Activated naive CD8-positive, alpha-beta T cell (primary cell): ENCODE measurements around the gene ACVR1B.
A peak's percentile ranks its signal among the peaks of the same experiment; 100 is the strongest.

Source experiments
- H3K27ac Mint-ChIP-seq: one replicate; pipeline ENCODE4 v1.8.0; 2021; ENCODE audit warnings: mixed read lengths
- H3K27me3 Mint-ChIP-seq: one replicate; pipeline ENCODE4 v1.8.0; 2021; ENCODE audit warnings: mixed read lengths
- H3K36me3 Mint-ChIP-seq: one replicate; pipeline ENCODE4 v1.8.0; 2021; ENCODE audit warnings: mixed read lengths
- H3K4me1 Mint-ChIP-seq: one replicate; pipeline ENCODE4 v1.8.0; 2021; ENCODE audit warnings: low read depth, mixed read lengths
- H3K4me3 Mint-ChIP-seq: one replicate; pipeline ENCODE4 v1.8.0; 2021; ENCODE audit warnings: mild to moderate bottlenecking, mixed read lengths
- H3K9me3 Mint-ChIP-seq: one replicate; pipeline ENCODE4 v1.8.0; 2021; ENCODE audit warnings: low read depth, mixed read lengths

The ACVR1B gene

DNA sequence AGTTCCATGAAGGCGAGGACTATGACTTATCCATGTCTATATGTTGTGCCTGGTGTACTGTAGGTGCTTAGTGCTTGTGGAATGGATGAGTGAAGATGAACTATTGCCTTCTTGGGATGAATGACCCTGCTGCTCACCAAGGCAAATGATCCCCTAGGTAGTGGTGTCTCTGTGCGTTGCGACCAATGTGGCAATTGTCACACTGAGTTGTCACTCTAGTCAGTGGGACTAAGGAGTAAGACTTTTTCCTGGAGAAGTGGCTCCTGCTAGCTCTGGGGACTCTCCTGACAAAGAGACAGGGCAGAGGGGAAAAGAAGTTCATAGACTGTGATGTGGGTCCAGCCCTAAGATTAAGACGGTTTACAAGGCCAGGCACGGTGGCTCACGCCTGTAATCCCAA is 3.4 kb upstream of the ACVR1B start:
- H3K27me3 Mint-ChIP-seq = peaks cover 1% of the 10 kb centered on the region
- H3K9me3 Mint-ChIP-seq = peaks cover 5% of the 10 kb centered on the region
- no peak overlapping the region for H3K4me3 Mint-ChIP-seq
- H3K36me3 Mint-ChIP-seq = peaks cover 7% of the 10 kb centered on the region
- H3K27ac Mint-ChIP-seq = no peak overlapping the region
- peaks cover 14% of the 10 kb centered on the region for H3K4me1 Mint-ChIP-seq

DNA sequence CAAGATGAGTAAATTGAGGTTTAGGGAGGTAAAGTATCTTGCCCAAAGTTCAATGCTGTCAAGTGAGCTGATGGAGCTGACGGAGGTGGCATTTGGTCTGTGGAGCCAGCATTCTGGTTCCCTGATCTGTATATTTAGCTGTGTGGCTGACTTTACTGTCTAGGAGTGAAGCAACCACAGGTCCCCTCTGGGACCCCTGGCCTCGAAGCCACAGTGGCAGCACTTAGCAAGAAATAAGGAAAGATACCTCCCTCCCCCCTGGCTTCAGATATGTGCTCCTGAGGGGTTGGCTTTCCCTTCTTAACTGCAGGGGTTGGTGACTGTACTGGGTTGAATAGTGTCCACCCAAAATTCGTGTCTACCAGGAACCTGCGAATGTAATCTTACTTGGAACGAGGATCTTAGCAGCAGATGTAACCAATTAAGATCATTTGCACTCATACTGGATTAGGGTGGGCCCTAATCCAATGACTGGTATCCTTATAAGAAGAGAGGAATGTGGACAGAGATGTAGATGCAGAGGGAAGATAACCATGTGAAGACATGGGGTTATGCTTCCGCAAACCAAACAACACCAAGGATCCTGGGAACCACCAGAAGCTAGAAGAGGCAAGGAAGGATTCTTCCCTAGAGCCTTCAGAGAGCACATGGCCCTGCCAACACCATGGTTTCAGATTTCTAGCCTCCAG is 2.0 kb upstream of the ACVR1B start:
- Mint-ChIP-seq H3K27ac (no peak overlapping the region), H3K27me3 (no peaks in the 10 kb centered on the region), H3K4me3 (peak overlapping the region; percentile 42), H3K4me1 (peaks cover 28% of the 10 kb centered on the region), H3K36me3 (peaks cover 3% of the 10 kb centered on the region), H3K9me3 (peaks cover 3% of the 10 kb centered on the region)

DNA sequence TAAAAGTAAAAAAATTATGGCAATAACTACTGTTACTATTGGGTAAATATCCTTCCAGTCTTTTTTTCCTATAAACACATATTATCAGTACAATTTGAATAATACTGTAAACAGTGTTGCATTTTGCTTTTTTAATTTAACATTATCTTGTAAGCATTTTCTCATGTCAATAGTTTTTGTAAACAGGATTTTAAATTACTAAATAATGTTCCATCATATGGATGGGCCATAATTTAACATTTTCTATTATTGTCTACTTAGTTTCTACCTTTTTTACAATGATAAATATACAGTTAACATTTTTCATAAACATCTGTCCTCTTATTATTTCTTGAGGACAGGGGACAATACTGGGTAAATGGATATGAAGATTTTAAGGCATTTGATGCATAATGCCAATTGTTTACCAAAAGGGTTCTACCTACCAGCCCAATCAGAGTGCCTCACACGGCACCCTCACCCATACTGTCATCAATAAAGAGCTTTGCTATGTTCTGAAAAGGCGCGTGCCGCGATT is 759 bp upstream of the ACVR1B start:
- peaks cover 40% of the 10 kb centered on the region for H3K4me1 Mint-ChIP-seq
- no peaks in the 10 kb centered on the region for H3K36me3 Mint-ChIP-seq
- peak overlapping the region; percentile 97 for H3K4me3 Mint-ChIP-seq
- H3K27me3 Mint-ChIP-seq = no peaks in the 10 kb centered on the region
- no peaks in the 10 kb centered on the region for H3K9me3 Mint-ChIP-seq
- H3K27ac Mint-ChIP-seq = peak overlapping the region; percentile 74

DNA sequence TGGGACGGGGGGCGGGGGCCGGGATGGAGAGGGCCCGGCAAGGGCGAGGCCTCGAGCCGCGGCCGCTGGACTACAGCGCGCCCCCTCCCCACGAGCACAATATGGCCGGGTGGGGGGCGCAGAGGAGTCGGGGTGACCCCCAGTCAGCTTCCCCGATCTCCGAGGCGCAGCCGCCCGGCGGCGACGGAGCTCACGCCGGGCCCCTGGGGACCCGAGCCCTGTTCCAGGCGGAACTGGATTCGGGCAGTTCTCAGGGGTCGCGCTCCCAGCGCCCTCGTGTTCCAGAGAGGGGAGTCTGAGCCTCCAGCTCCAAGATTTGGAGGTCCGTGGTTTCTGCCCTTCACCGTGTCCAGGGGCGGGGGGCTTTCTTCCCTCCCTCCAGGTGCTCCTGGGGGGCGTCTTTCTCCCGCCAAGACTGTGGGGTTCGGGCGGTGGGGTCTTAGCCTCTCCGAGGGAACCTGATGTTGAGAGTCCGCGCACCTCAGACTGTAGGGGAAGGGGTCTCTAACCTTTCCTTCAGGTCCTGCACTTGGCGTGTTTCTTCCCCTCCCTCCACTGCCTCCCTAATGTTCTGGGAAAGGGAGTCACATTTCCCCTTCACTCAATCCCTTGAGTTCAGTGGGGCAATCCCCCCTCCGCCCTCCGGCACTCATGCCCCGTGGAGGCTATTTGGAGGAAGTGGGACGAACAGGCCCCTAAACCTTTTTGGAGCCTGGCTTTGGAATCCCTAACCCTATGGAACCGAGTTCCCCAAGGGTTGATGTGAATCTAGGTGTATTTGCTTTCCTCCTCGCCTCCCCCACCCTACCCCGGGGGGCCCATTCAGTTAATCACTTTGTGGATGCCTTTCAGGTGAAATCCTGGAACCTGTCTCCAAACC is 584 bp downstream of the ACVR1B start:
- Mint-ChIP-seq H3K4me3 (peak overlapping the region; percentile 69), H3K27ac (peak overlapping the region; percentile 61), H3K9me3 (no peaks in the 10 kb centered on the region), H3K27me3 (no peaks in the 10 kb centered on the region), H3K36me3 (no peaks in the 10 kb centered on the region), H3K4me1 (peaks cover 46% of the 10 kb centered on the region)

DNA sequence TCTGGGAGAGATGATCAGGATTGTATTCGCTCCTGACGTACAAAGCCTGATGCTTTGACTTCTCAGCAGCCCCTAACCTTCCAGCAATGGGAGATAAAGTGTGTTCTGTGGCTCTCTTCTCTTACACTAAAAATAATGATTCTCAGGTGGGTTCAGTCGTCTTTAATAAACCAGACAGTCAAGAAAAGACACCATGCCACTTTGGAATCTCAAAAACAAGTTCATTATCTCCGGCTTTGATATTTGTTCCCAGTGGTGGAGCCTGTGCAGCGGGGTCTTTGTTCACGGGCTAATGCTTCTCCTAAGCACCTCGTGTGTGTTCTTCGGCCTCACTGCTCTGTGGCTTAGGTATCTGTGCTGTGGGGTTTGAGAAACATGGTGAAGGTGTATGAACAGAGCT is 1.6 kb downstream of the ACVR1B start:
- Mint-ChIP-seq H3K36me3 (no peaks in the 10 kb centered on the region), H3K9me3 (no peaks in the 10 kb centered on the region), H3K4me1 (peaks cover 51% of the 10 kb centered on the region), H3K27me3 (no peaks in the 10 kb centered on the region), H3K27ac (peak overlapping the region; percentile 36), H3K4me3 (peak overlapping the region; percentile 69)

DNA sequence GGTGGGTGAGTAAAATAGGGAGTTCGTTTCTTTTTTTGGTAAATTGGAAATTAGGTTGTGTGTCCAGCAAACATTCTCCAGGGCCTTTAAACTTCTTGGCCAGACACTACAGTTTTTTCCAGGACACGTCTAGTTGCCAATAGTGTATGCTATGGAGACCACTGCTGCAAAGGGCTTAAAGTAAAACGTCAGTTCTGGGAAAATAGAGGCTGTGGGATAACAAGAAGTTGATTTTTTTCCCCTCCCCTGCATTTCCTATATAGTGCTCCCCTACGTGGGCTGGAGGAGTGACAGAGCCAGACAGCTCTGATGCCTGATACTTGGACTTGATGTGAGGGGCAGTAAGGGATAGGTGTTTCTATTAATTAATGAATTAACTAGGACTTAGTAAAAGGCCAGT is 2.4 kb downstream of the ACVR1B start:
- no peaks in the 10 kb centered on the region for H3K36me3 Mint-ChIP-seq
- H3K9me3 Mint-ChIP-seq = no peaks in the 10 kb centered on the region
- H3K4me3 Mint-ChIP-seq = peak overlapping the region; percentile 69
- no peaks in the 10 kb centered on the region for H3K27me3 Mint-ChIP-seq
- H3K4me1 Mint-ChIP-seq = peaks cover 52% of the 10 kb centered on the region
- H3K27ac Mint-ChIP-seq = peak overlapping the region; percentile 56

DNA sequence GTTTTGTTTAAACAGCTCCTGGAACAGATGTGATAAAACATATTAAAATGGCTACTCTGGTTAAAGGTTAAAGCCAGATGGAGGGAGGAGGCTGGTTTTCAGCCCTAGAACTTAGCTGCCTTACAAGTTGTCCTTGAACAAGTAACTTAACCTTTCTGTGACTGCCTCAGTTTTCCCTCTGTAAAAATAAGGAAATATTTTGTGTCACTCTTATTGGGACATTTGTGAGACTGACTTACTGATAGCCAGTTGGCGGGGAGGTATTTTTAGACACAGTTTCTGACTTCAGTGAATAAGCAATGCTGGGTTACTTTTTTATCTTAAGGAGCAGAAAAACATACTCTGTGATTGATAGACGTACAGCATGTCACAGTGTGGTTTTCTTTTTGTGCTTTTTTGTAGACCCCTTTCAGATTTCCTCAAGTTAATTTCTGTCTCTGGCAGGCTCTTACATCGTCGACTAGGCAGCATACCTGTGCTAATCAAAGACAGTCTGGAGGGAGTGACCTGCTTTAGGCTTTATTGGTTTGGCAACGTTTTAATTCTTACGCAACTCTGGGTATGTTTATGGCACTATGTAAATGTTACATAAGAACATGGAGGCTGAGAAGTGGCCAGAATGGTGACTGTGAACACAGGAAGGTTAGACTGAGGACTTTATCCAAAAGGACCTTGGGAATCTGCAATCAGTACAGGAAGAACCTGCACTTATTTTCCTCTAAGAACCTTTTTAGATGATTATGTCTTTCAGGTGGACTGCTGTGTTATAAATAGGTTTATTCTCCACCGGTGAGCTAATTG is 3.3 kb downstream of the ACVR1B start:
- H3K9me3 Mint-ChIP-seq = no peaks in the 10 kb centered on the region
- H3K27ac Mint-ChIP-seq = peak overlapping the region; percentile 43
- peak overlapping the region; percentile 69 for H3K4me3 Mint-ChIP-seq
- no peaks in the 10 kb centered on the region for H3K36me3 Mint-ChIP-seq
- H3K27me3 Mint-ChIP-seq = no peaks in the 10 kb centered on the region
- peaks cover 56% of the 10 kb centered on the region for H3K4me1 Mint-ChIP-seq

DNA sequence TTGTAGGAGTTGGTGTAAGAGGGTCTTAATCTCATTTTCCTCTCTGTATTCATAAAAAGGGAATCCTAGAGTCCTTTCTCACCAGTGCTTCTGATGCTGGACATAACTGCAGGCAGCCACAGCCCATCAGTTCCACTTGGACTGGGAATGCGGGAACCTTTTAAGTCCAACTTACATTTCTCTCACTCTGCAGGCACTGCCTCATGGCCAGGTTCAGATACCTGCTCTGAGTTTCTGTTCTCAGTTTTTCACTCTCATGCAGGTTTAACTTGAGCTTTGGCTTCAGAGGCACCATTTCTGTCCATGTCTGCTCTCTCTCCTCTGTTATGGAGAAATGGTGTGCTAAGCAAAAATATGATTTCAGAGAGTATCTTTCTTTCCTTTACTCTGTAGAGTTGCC is 4.2 kb downstream of the ACVR1B start:
- Mint-ChIP-seq H3K27me3 (no peaks in the 10 kb centered on the region), H3K4me3 (no peak overlapping the region), H3K36me3 (no peaks in the 10 kb centered on the region), H3K9me3 (no peaks in the 10 kb centered on the region), H3K27ac (no peak overlapping the region), H3K4me1 (peaks cover 59% of the 10 kb centered on the region)

DNA sequence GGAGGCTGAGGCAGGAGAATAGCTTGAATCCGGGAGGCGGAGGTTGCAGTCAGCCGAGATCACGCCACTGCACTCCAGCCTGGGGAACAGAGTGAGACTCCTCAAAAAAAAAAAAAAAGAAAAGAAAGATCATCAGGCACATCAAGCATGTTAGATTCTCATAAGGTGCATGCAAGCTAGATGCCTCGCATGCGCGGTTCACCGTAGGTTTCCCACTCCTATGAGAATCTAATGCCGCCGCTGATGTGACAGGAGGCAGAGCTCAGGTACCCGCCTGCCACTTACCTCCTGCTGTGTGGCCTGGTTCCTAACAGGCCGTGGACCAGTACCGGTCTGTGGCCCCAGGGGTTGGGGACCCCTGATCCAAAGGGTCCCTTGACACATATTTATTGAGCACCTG is 7.0 kb downstream of the ACVR1B start:
- no peak overlapping the region for H3K4me3 Mint-ChIP-seq
- peaks cover 63% of the 10 kb centered on the region for H3K4me1 Mint-ChIP-seq
- no peaks in the 10 kb centered on the region for H3K9me3 Mint-ChIP-seq
- peaks cover 3% of the 10 kb centered on the region for H3K36me3 Mint-ChIP-seq
- H3K27me3 Mint-ChIP-seq = no peaks in the 10 kb centered on the region
- no peak overlapping the region for H3K27ac Mint-ChIP-seq

DNA sequence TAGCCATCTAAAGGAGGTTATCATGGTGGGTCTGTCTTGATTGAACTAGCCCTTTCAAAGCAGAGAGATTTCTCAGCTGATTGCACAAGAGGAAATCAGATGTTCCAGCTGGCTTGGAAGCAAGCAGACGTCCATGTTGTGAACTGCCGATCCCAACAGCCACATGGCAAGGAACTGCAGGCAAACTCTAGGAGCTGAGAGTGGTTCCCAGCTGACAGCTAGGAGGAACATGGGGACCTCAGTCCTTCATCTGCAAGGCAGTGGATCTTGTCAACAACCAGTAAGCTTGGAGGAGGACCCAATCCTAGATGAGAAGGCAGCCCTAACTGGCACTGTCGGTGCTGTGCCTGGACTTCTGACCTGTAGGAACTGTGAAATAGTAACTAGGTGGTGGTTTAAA is 7.7 kb downstream of the ACVR1B start:
- Mint-ChIP-seq H3K27ac (no peak overlapping the region), H3K9me3 (no peaks in the 10 kb centered on the region), H3K4me3 (no peak overlapping the region), H3K4me1 (peaks cover 56% of the 10 kb centered on the region), H3K36me3 (peaks cover 3% of the 10 kb centered on the region), H3K27me3 (no peaks in the 10 kb centered on the region)

DNA sequence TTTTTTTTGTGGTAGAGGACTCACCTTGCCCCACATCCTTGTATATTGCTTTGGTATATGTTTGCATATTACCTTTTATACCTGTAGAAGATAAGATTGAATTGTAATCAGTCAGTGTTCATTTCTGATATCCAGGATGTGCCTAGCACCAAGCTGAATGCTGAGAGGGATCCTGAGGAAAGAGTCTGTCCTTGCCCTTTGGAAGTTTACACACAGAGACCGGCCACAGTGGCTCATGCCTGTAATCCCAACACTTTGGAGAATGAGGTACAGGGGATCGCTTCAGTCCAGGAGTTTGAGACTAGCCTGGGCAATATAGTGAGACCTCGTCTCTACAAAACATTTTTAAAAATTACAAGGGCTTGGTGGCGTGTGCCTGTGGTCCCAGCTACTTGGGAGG is 8.4 kb downstream of the ACVR1B start:
- Mint-ChIP-seq H3K9me3 (no peaks in the 10 kb centered on the region), H3K36me3 (peaks cover 3% of the 10 kb centered on the region), H3K27me3 (no peaks in the 10 kb centered on the region), H3K4me1 (peaks cover 49% of the 10 kb centered on the region), H3K4me3 (no peak overlapping the region), H3K27ac (no peak overlapping the region)

DNA sequence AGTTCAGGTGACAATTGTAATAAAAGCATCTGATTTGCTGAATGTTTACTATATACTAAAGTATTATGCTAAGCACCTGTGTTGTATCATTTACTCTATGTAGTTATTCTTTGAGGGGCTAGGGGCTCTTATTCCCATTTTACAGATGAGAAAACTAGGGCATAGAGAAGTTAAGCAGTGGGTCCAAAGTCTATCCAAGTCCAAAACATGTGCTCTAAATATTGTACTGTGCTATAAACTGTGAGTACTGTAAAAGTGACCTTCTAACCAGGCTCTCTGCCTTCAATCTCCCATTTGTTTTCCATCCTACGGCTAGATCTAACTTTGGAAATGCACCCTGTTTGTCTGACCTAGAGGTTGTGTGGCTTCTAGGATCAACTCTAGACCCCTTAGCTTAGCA is 9.0 kb downstream of the ACVR1B start:
- Mint-ChIP-seq H3K4me3 (no peak overlapping the region), H3K4me1 (peaks cover 43% of the 10 kb centered on the region), H3K36me3 (peaks cover 3% of the 10 kb centered on the region), H3K27me3 (no peaks in the 10 kb centered on the region), H3K9me3 (no peaks in the 10 kb centered on the region), H3K27ac (no peak overlapping the region)

DNA sequence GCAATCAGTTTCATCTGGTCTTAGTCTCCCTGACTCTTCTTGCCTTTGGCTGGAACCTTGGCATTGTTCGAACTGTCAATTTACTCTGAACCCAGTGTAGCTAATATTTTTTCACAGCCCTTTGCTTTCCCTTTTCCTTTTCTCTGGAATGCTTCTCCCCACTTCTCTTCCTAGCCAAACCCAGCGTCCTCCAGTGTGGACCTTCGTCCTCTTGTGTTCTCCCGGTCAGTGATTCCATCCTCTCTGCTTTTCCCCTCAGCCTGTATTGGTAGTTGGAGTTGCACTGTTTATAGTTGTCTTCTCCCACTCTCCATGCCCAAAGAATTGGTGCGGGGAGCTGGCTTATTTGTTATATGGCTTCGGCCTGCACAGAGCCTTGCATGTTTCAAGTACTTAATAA is 9.4 kb downstream of the ACVR1B start:
- no peaks in the 10 kb centered on the region for H3K9me3 Mint-ChIP-seq
- H3K4me3 Mint-ChIP-seq = no peak overlapping the region
- no peaks in the 10 kb centered on the region for H3K27me3 Mint-ChIP-seq
- H3K36me3 Mint-ChIP-seq = peaks cover 3% of the 10 kb centered on the region
- H3K27ac Mint-ChIP-seq = no peak overlapping the region
- H3K4me1 Mint-ChIP-seq = peaks cover 39% of the 10 kb centered on the region

DNA sequence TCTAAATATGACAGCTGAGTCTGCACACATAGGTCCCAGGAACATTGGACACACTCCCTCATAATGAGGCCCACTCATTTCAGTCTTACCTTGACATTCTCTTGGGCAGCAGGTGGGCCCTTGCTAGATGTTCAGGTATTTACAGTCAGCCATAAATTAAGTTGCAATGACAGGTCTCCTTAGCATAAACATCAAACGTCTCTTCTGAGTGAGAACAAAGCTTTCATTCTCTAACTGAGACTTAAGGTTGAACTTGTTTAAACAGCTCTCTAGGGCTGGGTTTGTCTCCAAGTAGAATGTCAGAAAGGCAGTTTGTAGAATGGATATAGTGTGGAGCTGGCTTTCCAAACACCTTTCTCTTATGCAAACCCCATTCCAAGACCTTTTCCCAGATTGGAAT is 10.3 kb downstream of the ACVR1B start:
- Mint-ChIP-seq H3K27ac (no peak overlapping the region), H3K9me3 (no peaks in the 10 kb centered on the region), H3K27me3 (no peaks in the 10 kb centered on the region), H3K4me3 (no peak overlapping the region), H3K4me1 (peaks cover 36% of the 10 kb centered on the region), H3K36me3 (peaks cover 3% of the 10 kb centered on the region)

DNA sequence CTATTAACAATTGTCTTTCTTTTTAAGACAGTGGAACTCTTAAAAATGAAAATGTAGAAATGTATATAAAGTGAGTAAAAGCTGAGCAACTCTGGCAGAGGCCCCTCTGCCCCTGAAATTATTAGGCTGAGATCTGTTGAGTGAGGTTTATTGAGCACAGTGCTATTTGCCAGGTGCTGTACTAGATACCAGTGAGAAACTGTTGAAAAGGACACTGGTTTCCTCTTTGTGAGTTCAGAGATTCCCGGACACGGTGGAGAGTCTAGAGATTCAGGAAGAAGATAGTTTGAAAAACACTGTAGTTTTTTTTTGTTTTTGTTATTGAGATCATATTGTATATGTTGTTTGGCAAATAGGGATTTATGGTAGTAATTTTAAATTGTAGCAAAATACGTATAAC is 11.2 kb downstream of the ACVR1B start:
- Mint-ChIP-seq H3K27me3 (no peaks in the 10 kb centered on the region), H3K9me3 (no peaks in the 10 kb centered on the region), H3K36me3 (peaks cover 3% of the 10 kb centered on the region), H3K4me3 (no peak overlapping the region), H3K27ac (no peak overlapping the region), H3K4me1 (peaks cover 33% of the 10 kb centered on the region)
